ENCODE data around the gene ITM2B.

ITM2B gene

DNA sequence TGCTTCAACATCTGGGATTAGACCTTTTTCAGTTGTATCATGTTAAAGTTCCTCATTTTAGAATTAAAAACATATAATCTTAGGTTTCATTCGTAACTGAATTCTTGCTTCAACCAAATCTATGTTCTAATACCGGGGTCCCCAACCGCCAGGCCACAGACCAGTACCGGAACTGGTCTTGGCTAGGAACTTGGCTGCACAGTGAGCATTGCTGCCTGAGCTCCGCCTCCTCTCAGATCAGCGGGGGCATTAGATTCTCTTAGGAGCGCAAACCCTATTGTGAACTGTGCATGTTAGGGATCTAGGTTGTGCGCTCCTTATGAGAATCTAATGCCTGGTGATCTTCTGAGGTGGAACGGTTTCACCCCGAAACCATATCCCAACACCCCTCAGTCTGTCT is 19.2 kb downstream of the ITM2B start:
- no peak overlapping the region for H3K27ac Mint-ChIP-seq (ENCODE audit: low read depth)
- H3K9me3 Mint-ChIP-seq = no peaks in the 10 kb centered on the region
- H3K27me3 Mint-ChIP-seq = no peaks in the 10 kb centered on the region
- no peak overlapping the region for H3K4me3 Mint-ChIP-seq
- H3K4me1 Mint-ChIP-seq = peaks cover 67% of the 10 kb centered on the region
- ATAC-seq (replicated peaks; ENCODE audit: extremely low read depth, poor library complexity, severe bottlenecking) = no peak
- no peak for DNase-seq (ENCODE audit: low spot score in 2 of 2)
- peaks cover 37% of the 10 kb centered on the region for H3K36me3 Mint-ChIP-seq (ENCODE audit: insufficient read depth)

DNA sequence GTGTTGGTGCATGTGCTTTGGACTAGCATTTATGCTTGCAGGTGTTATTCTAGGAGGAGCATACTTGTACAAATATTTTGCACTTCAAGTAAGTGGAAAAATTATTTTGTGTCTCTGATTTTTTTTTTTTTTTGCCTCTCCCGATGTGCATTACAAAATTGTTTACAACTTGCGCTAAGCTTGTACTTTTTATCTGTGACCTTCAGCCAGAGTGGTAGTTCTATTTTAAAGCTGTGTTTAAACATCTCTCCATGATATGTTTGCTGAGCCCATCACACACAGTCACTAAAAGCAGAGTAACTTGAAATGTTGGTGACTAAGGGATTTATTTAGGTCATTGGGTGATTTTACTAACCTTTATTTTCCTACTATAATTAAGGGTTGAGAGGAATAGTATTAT is 20.8 kb downstream of the ITM2B start:
- peaks cover 66% of the 10 kb centered on the region for H3K4me1 Mint-ChIP-seq
- H3K4me3 Mint-ChIP-seq = no peak overlapping the region
- H3K9me3 Mint-ChIP-seq = no peaks in the 10 kb centered on the region
- H3K27me3 Mint-ChIP-seq = no peaks in the 10 kb centered on the region
- H3K27ac Mint-ChIP-seq (ENCODE audit: low read depth) = no peak overlapping the region
- H3K36me3 Mint-ChIP-seq (ENCODE audit: insufficient read depth) = peaks cover 50% of the 10 kb centered on the region
- DNase-seq (ENCODE audit: low spot score in 2 of 2) (no peak), ATAC-seq (replicated peaks; ENCODE audit: extremely low read depth, poor library complexity, severe bottlenecking) (no peak)

DNA sequence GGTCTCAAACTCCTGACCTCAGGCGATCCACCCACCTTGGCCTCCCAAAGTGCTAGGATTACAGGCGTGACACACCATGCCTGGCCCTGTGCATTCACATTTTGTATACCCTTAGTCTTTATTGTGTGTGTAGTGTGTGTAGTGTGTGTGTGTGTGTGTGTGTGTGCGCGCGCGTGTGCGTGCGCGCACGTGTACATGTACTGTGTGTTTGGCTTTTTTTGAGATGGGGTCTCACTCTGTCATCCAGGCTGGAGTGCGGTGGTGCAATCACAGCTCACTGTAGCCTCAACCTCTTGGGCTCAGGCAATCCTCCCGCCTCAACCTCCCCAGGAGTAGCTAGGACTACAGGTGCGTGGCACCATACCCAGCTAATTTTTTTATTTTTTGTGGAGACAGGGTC is 22.1 kb downstream of the ITM2B start:
- ATAC-seq (replicated peaks; ENCODE audit: extremely low read depth, poor library complexity, severe bottlenecking) (no peak), DNase-seq (ENCODE audit: low spot score in 2 of 2) (no peak)
- Mint-ChIP-seq H3K27ac (ENCODE audit: low read depth) (no peak overlapping the region), H3K36me3 (ENCODE audit: insufficient read depth) (peaks cover 62% of the 10 kb centered on the region), H3K4me3 (no peak overlapping the region), H3K4me1 (peaks cover 65% of the 10 kb centered on the region), H3K9me3 (no peaks in the 10 kb centered on the region), H3K27me3 (no peaks in the 10 kb centered on the region)

DNA sequence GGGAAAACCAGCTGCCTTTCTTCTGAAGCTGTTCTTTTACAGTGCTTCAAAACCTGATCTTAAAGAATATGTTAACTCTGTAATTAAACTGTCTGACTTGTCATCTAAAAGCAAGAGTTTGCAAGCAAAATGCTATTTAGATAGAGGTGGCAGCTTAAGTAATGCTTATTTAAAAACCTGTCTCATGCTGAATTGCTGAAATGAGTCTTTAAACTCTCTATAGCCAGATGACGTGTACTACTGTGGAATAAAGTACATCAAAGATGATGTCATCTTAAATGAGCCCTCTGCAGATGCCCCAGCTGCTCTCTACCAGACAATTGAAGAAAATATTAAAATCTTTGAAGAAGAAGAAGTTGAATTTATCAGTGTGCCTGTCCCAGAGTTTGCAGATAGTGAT is 22.9 kb downstream of the ITM2B start:
- H3K4me1 Mint-ChIP-seq = peaks cover 65% of the 10 kb centered on the region
- no peaks in the 10 kb centered on the region for H3K9me3 Mint-ChIP-seq
- DNase-seq (ENCODE audit: low spot score in 2 of 2) (no peak), ATAC-seq (replicated peaks; ENCODE audit: extremely low read depth, poor library complexity, severe bottlenecking) (no peak)
- peaks cover 70% of the 10 kb centered on the region for H3K36me3 Mint-ChIP-seq (ENCODE audit: insufficient read depth)
- H3K27me3 Mint-ChIP-seq = no peaks in the 10 kb centered on the region
- no peak overlapping the region for H3K4me3 Mint-ChIP-seq
- peak overlapping the region; percentile 17 for H3K27ac Mint-ChIP-seq (ENCODE audit: low read depth)

DNA sequence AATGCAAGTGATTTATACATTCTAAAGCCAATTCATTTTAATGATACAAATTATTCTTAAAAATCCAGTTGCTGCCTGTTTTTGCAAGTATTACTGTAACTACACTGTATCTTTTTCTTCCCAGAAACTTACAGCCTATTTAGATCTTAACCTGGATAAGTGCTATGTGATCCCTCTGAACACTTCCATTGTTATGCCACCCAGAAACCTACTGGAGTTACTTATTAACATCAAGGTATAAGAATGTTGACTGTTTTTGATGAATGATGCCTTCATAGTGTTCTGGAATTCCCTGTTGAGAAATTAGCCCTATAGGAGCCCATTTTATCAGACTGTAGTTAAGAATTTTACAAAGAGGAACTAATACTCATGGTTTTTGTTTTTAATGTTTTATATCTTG is 25.0 kb downstream of the ITM2B start:
- Mint-ChIP-seq H3K27me3 (no peaks in the 10 kb centered on the region), H3K9me3 (no peaks in the 10 kb centered on the region), H3K4me3 (no peak overlapping the region), H3K27ac (ENCODE audit: low read depth) (no peak overlapping the region), H3K36me3 (ENCODE audit: insufficient read depth) (peaks cover 78% of the 10 kb centered on the region), H3K4me1 (peaks cover 52% of the 10 kb centered on the region)
- no peak for ATAC-seq (replicated peaks; ENCODE audit: extremely low read depth, poor library complexity, severe bottlenecking)
- no peak for DNase-seq (ENCODE audit: low spot score in 2 of 2)

DNA sequence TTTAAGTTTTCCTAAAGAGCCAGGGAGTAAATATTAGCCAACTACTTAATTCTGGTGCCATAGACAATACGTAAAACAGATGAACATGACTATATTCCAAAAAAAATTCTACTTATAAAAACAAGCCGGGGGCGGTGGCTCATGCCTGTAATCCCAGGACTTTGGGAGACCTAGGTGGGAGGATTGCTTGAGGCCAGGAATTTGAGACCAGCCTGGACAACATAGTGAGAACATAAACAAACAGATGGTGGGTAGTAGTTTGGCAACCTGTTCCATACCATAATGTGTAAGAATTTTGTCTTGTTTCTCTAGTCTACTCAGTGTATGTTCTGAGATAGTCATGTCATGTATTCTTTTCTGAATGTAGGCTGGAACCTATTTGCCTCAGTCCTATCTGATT is 25.4 kb downstream of the ITM2B start:
- Mint-ChIP-seq H3K4me3 (no peak overlapping the region), H3K36me3 (ENCODE audit: insufficient read depth) (peaks cover 82% of the 10 kb centered on the region), H3K27ac (ENCODE audit: low read depth) (no peak overlapping the region), H3K4me1 (peaks cover 56% of the 10 kb centered on the region), H3K9me3 (no peaks in the 10 kb centered on the region), H3K27me3 (no peaks in the 10 kb centered on the region)
- no peak for ATAC-seq (replicated peaks; ENCODE audit: extremely low read depth, poor library complexity, severe bottlenecking)
- no peak for DNase-seq (ENCODE audit: low spot score in 2 of 2)

DNA sequence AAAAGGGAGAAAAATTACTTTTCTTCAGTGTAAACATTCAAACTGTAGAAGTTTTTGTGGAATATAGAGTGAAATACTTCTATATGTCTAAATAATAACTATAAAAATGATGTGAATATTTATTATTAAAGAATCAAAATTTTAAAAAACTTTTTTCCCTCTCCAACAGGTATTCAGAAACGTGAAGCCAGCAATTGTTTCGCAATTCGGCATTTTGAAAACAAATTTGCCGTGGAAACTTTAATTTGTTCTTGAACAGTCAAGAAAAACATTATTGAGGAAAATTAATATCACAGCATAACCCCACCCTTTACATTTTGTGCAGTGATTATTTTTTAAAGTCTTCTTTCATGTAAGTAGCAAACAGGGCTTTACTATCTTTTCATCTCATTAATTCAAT is 28.0 kb downstream of the ITM2B start:
- Mint-ChIP-seq H3K27me3 (no peaks in the 10 kb centered on the region), H3K27ac (ENCODE audit: low read depth) (no peak overlapping the region), H3K9me3 (no peaks in the 10 kb centered on the region), H3K4me3 (no peak overlapping the region), H3K4me1 (peaks cover 59% of the 10 kb centered on the region), H3K36me3 (ENCODE audit: insufficient read depth) (peaks cover 68% of the 10 kb centered on the region)
- DNase-seq (ENCODE audit: low spot score in 2 of 2) (no peak), ATAC-seq (replicated peaks; ENCODE audit: extremely low read depth, poor library complexity, severe bottlenecking) (no peak)

DNA sequence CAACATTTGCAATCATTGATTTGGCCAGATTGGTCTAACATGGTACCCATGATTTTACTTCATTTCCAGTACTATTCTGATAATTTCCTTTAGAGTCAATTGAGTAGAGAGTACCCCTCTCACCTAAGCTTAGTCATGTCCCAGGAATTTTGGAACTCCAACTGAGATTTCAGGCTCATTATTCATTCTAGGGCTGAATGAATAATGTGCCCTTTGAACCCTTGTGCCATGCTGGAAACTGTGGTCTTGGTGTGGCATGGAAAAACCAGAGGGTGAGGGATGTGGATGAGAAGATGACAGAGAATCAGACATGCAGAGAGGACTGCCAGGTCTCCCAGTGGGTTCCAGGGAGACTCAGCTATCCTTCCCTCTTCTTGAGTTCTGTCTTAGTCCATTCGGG is 30.2 kb downstream of the ITM2B start:
- no peak for ATAC-seq (replicated peaks; ENCODE audit: extremely low read depth, poor library complexity, severe bottlenecking)
- Mint-ChIP-seq H3K9me3 (no peaks in the 10 kb centered on the region), H3K4me3 (no peak overlapping the region), H3K27me3 (no peaks in the 10 kb centered on the region), H3K27ac (ENCODE audit: low read depth) (no peak overlapping the region), H3K36me3 (ENCODE audit: insufficient read depth) (peaks cover 53% of the 10 kb centered on the region), H3K4me1 (peaks cover 51% of the 10 kb centered on the region)
- DNase-seq (ENCODE audit: low spot score in 2 of 2) = no peak

DNA sequence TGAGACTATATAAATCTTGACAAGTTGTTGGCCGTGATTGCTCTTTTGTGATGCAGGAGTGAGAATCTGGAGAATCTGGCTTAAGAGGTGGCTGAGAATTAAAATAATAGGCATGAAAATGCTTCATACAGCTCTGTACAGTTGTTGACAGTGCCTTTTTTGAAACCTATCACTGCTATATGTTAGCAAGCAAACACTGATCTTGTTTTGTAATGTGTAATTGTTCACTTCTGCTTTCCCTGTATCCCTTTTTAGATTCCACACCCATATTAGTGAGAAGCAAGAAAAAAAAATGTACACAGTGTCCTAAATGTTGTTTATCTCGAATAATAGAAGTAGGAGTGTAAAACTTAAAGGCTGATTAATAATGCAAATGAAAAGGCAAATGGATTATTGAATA is 31.1 kb downstream of the ITM2B start:
- H3K9me3 Mint-ChIP-seq = no peaks in the 10 kb centered on the region
- H3K27me3 Mint-ChIP-seq = no peaks in the 10 kb centered on the region
- peak overlapping the region; percentile 4 for H3K27ac Mint-ChIP-seq (ENCODE audit: low read depth)
- no peak overlapping the region for H3K4me3 Mint-ChIP-seq
- H3K36me3 Mint-ChIP-seq (ENCODE audit: insufficient read depth) = peaks cover 46% of the 10 kb centered on the region
- peaks cover 54% of the 10 kb centered on the region for H3K4me1 Mint-ChIP-seq
- ATAC-seq (replicated peaks; ENCODE audit: extremely low read depth, poor library complexity, severe bottlenecking) = no peak
- DNase-seq (ENCODE audit: low spot score in 2 of 2) = no peak

DNA sequence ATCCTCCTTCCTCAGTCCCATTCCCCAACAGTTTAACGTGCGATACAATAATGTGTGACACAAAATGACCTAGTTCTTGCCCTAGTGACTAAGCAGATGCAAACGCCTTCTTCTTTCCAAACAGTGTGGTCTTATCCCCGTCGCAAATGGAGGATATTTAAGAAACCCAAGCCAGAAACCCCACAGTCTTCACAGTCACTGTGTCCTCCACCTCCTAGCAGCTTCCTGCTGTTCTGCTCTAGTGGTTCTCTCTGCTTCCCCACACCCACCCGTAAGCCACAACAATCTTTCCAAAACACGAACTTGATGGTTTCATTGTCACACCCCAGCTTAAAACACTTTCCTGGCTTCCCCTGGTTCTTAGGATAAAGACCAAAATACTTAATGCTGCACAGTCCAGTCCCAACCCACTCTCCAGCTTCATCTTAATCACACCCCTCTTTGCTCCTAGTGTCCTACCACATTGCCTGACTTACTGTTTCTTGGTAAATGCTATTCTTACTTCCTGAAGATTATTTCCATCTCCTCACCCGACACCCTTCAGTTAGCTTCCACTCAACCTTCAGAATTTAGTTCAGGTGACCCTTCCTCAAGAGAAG is 32.3 kb downstream of the ITM2B start:
- Mint-ChIP-seq H3K4me3 (no peak overlapping the region), H3K9me3 (no peaks in the 10 kb centered on the region), H3K36me3 (ENCODE audit: insufficient read depth) (peaks cover 38% of the 10 kb centered on the region), H3K27ac (ENCODE audit: low read depth) (peak overlapping the region; percentile 4), H3K27me3 (no peaks in the 10 kb centered on the region), H3K4me1 (peaks cover 49% of the 10 kb centered on the region)
- ATAC-seq (replicated peaks; ENCODE audit: extremely low read depth, poor library complexity, severe bottlenecking) (peak; percentile 32), DNase-seq (ENCODE audit: low spot score in 2 of 2) (no peak)

DNA sequence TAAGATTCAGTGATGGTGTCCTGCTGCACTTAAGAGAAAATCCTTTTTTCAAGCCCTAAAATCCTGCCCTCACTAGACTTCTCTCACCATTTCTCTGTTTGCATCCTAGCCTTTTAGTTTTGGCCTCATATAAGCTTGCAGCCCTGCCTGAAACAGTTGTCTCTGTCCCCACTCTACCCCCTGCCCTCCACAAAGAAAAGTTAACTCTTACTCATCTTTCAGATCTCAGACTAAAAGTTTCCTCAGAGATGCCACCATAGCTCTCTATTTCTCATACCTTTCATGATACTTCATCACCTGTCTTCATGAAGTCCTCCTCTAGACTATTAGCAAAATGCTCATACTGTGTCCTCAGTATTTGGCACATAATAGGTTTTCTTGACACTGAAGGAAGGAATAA is 33.1 kb downstream of the ITM2B start:
- Mint-ChIP-seq H3K27me3 (no peaks in the 10 kb centered on the region), H3K9me3 (no peaks in the 10 kb centered on the region), H3K4me1 (peaks cover 46% of the 10 kb centered on the region), H3K36me3 (ENCODE audit: insufficient read depth) (peaks cover 30% of the 10 kb centered on the region), H3K4me3 (no peak overlapping the region), H3K27ac (ENCODE audit: low read depth) (peak overlapping the region; percentile 2)
- DNase-seq (ENCODE audit: low spot score in 2 of 2) (no peak), ATAC-seq (replicated peaks; ENCODE audit: extremely low read depth, poor library complexity, severe bottlenecking) (no peak)

DNA sequence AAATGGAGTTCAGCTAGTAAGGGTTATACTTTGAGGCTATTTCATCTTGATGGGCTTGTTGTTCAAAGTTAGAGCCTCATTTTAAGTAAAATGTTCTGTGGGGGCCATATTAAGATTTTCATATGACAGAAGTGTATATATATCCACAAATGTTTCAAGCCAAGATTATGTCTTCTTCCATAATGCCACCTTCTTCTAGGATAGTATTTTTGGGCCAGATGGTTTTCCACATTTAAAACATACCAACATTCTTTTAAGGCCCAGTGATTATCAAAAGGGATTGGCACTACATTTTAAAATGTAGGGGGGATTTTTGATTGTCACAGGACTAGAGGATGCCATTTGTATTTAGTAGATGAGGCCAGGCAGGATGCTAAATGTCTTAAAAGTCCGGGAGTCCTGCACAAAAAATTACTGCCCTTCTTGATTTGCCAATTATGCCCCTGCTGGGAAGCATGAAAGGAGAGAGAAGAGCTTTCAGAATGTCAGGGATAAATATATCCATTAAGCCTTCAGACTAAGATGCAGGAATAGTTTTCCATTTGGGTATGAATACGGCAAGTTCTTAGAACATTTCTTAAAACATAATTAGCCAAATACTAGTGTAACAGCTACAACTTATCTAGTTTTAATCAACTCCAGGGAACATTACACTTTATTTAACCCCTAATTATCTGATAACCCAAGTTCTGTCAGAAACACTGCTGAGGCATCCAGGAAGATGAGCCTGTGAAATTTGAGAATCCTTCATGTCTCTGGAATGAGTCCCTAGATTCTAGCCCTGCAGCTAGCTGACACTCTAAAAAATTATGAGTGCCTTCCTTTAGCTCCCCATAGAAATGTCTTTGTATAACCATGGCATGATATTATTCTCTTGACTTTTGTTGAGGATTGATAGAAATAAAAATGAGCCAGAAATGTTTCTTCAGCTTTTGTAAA is 34.0 kb downstream of the ITM2B start:
- Mint-ChIP-seq H3K4me1 (peaks cover 46% of the 10 kb centered on the region), H3K36me3 (ENCODE audit: insufficient read depth) (peaks cover 28% of the 10 kb centered on the region), H3K9me3 (no peaks in the 10 kb centered on the region), H3K27me3 (no peaks in the 10 kb centered on the region), H3K4me3 (no peak overlapping the region), H3K27ac (ENCODE audit: low read depth) (peak overlapping the region; percentile 2)
- DNase-seq (ENCODE audit: low spot score in 2 of 2) (no peak), ATAC-seq (replicated peaks; ENCODE audit: extremely low read depth, poor library complexity, severe bottlenecking) (no peak)

DNA sequence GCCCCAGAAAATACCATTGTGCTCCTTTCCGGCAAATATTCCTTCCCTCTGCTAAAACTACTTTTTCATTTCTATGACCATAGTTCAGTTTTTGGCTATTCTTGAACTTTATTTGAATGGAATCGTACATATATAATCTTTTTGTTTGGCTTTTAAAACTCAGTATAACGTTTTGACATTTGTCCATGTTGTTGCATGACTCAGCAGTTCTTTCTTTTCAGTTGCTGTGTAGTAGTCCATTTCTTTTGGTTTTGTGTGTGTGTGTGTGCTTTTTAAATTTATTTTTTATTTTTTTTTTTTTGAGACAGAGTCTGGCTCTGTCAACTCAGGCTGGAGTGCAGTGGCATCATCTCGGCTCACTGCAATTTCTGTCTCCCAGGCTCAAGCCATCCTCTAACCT is 35.0 kb downstream of the ITM2B start:
- Mint-ChIP-seq H3K36me3 (ENCODE audit: insufficient read depth) (peaks cover 19% of the 10 kb centered on the region), H3K4me3 (no peak overlapping the region), H3K9me3 (no peaks in the 10 kb centered on the region), H3K27ac (ENCODE audit: low read depth) (peak overlapping the region; percentile 44), H3K27me3 (no peaks in the 10 kb centered on the region), H3K4me1 (peaks cover 39% of the 10 kb centered on the region)
- DNase-seq (ENCODE audit: low spot score in 2 of 2) = no peak
- ATAC-seq (replicated peaks; ENCODE audit: extremely low read depth, poor library complexity, severe bottlenecking) = no peak

All from central memory CD8-positive, alpha-beta T cell (primary cell).